Measurements from ENCODE around the gene TRPV4. TPM values are rescaled to one million over a fixed set of nuclear protein-coding genes. Genes with fewer than 3 reads are reported as not detected.

Gene TRPV4
- total RNA-seq, 2 experiments from 2014 or later = not detected

GRCh38 chr12:109762673-109763191 lies 70.5 kb downstream of the TRPV4 start:
- no peak for DNase-seq

GRCh38 chr12:109762071-109762672 lies 71.0 kb downstream of the TRPV4 start:
- Mint-ChIP-seq H3K9me3 (peaks cover 3% of the 10 kb centered on the region), H3K27me3 (no peaks in the 10 kb centered on the region), H3K4me3 (no peak overlapping the region), H3K36me3 (no peaks in the 10 kb centered on the region), H3K27ac (no peak overlapping the region), H3K4me1 (peaks cover 4% of the 10 kb centered on the region)
- DNase-seq = no peak

More at GRCh38 chr12:109762673-109763191, 70.5 kb downstream of the TRPV4 start:
- no peak overlapping the region for H3K27ac Mint-ChIP-seq
- no peaks in the 10 kb centered on the region for H3K36me3 Mint-ChIP-seq
- H3K27me3 Mint-ChIP-seq = no peaks in the 10 kb centered on the region
- no peak overlapping the region for H3K4me3 Mint-ChIP-seq
- peaks cover 3% of the 10 kb centered on the region for H3K9me3 Mint-ChIP-seq
- peaks cover 4% of the 10 kb centered on the region for H3K4me1 Mint-ChIP-seq

GRCh38 chr12:109760930-109761921 lies 72.0 kb downstream of the TRPV4 start:
- Mint-ChIP-seq H3K4me1 (peaks cover 4% of the 10 kb centered on the region), H3K4me3 (no peak overlapping the region), H3K36me3 (peaks cover 2% of the 10 kb centered on the region), H3K27me3 (peaks cover 2% of the 10 kb centered on the region), H3K9me3 (peaks cover 12% of the 10 kb centered on the region), H3K27ac (no peak overlapping the region)
- no peak for DNase-seq

- Mint-ChIP-seq H3K4me3 (no peak overlapping the region), H3K9me3 (peaks cover 20% of the 10 kb centered on the region), H3K27ac (no peak overlapping the region), H3K36me3 (peaks cover 9% of the 10 kb centered on the region), H3K27me3 (peaks cover 7% of the 10 kb centered on the region), H3K4me1 (peaks cover 4% of the 10 kb centered on the region)
- DNase-seq = no peak
Observed at GRCh38 chr12:109760031-109760929, 72.9 kb downstream of the TRPV4 start.

- H3K36me3 Mint-ChIP-seq = peaks cover 9% of the 10 kb centered on the region
- H3K27me3 Mint-ChIP-seq = peaks cover 7% of the 10 kb centered on the region
- H3K4me3 Mint-ChIP-seq = no peak overlapping the region
- DNase-seq = no peak
- peaks cover 4% of the 10 kb centered on the region for H3K4me1 Mint-ChIP-seq
- H3K27ac Mint-ChIP-seq = no peak overlapping the region
- peaks cover 20% of the 10 kb centered on the region for H3K9me3 Mint-ChIP-seq
Observed at GRCh38 chr12:109759595-109759994, 73.6 kb downstream of the TRPV4 start.

- Mint-ChIP-seq H3K4me3 (no peak overlapping the region), H3K9me3 (peaks cover 20% of the 10 kb centered on the region), H3K36me3 (peaks cover 9% of the 10 kb centered on the region), H3K4me1 (peaks cover 4% of the 10 kb centered on the region), H3K27ac (no peak overlapping the region), H3K27me3 (peaks cover 7% of the 10 kb centered on the region)
- no peak for DNase-seq
Observed at GRCh38 chr12:109758426-109759420, 74.5 kb downstream of the TRPV4 start.

- H3K27ac Mint-ChIP-seq = no peak overlapping the region
- peaks cover 7% of the 10 kb centered on the region for H3K27me3 Mint-ChIP-seq
- H3K4me1 Mint-ChIP-seq = peaks cover 3% of the 10 kb centered on the region
- DNase-seq = no peak
- H3K9me3 Mint-ChIP-seq = peaks cover 17% of the 10 kb centered on the region
- no peak overlapping the region for H3K4me3 Mint-ChIP-seq
- H3K36me3 Mint-ChIP-seq = peaks cover 9% of the 10 kb centered on the region
Observed at GRCh38 chr12:109757671-109758265, 75.4 kb downstream of the TRPV4 start.

GRCh38 chr12:109756457-109756856 lies 76.7 kb downstream of the TRPV4 start:
- Mint-ChIP-seq H3K36me3 (peaks cover 9% of the 10 kb centered on the region), H3K4me3 (no peak overlapping the region), H3K4me1 (peaks cover 3% of the 10 kb centered on the region), H3K27me3 (peaks cover 7% of the 10 kb centered on the region), H3K9me3 (peaks cover 17% of the 10 kb centered on the region), H3K27ac (no peak overlapping the region)
- no peak for DNase-seq

GRCh38 chr12:109753959-109754358 lies 79.2 kb downstream of the TRPV4 start:
- DNase-seq = no peak
- H3K4me3 Mint-ChIP-seq = no peak overlapping the region
- H3K27ac Mint-ChIP-seq = no peak overlapping the region
- peaks cover 7% of the 10 kb centered on the region for H3K27me3 Mint-ChIP-seq
- peaks cover 17% of the 10 kb centered on the region for H3K9me3 Mint-ChIP-seq
- no peaks in the 10 kb centered on the region for H3K4me1 Mint-ChIP-seq
- H3K36me3 Mint-ChIP-seq = peaks cover 9% of the 10 kb centered on the region

- Mint-ChIP-seq H3K4me1 (no peaks in the 10 kb centered on the region), H3K4me3 (no peak overlapping the region), H3K27me3 (peaks cover 7% of the 10 kb centered on the region), H3K9me3 (peaks cover 17% of the 10 kb centered on the region), H3K36me3 (peaks cover 9% of the 10 kb centered on the region), H3K27ac (no peak overlapping the region)
- no peak for DNase-seq
Observed at GRCh38 chr12:109753054-109753401, 80.2 kb downstream of the TRPV4 start.

GRCh38 chr12:109752117-109753053 lies 80.8 kb downstream of the TRPV4 start:
- Mint-ChIP-seq H3K9me3 (peaks cover 17% of the 10 kb centered on the region), H3K4me1 (no peaks in the 10 kb centered on the region), H3K27ac (no peak overlapping the region), H3K36me3 (peaks cover 9% of the 10 kb centered on the region), H3K27me3 (peaks cover 7% of the 10 kb centered on the region), H3K4me3 (no peak overlapping the region)
- DNase-seq = no peak

GRCh38 chr12:109744986-109745942 lies 87.9 kb downstream of the TRPV4 start:
- H3K27me3 Mint-ChIP-seq = peaks cover 6% of the 10 kb centered on the region
- H3K4me1 Mint-ChIP-seq = no peaks in the 10 kb centered on the region
- no peaks in the 10 kb centered on the region for H3K9me3 Mint-ChIP-seq
- no peak overlapping the region for H3K4me3 Mint-ChIP-seq
- H3K36me3 Mint-ChIP-seq = no peaks in the 10 kb centered on the region
- no peak for DNase-seq
- H3K27ac Mint-ChIP-seq = no peak overlapping the region
